ENCODE results near the gene CRABP2.
A peak's percentile ranks its signal among the peaks of the same experiment; 100 is the strongest.

CRABP2 gene

GRCh38 chr1:156741481-156741983 lies 36.1 kb upstream of the CRABP2 start:
- DNase-seq, result no peak

GRCh38 chr1:156740741-156741480 lies 35.5 kb upstream of the CRABP2 start, which contains the start of gene MRPL24:
Gene MRPL24, minus strand, starts transcription at chr1:156741088. Its CDS starts 2,384 bp downstream, at chr1:156738704.
- peak; percentile 100 for DNase-seq

DNA sequence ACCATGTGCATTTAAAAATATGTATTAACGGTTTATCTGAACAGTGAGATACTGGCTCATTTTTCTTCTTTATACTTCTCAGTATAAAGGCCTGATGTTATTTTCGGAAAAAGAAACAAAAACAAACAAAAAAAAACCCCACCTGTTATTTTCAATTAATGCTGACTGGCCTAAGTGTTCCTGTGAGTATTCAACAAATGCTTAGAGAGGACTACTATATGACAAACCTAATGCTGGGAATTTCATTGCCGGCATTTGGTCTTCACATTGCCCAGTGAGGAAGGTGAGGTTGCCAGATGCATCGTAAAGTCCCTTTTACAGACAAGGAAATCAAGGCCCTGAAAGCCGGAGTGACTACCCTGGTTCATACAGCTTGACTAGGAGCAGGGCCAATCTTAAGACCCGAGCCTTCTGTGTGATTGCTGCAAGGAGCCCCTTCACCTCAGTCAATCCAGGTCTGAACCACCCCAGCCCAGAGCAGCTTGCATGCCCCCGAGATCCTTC lies 34.9 kb upstream of the CRABP2 start:
- no peak for DNase-seq

- DNase-seq, result no peak
Measured at GRCh38 chr1:156738916-156739315, 33.5 kb upstream of the CRABP2 start.

DNA sequence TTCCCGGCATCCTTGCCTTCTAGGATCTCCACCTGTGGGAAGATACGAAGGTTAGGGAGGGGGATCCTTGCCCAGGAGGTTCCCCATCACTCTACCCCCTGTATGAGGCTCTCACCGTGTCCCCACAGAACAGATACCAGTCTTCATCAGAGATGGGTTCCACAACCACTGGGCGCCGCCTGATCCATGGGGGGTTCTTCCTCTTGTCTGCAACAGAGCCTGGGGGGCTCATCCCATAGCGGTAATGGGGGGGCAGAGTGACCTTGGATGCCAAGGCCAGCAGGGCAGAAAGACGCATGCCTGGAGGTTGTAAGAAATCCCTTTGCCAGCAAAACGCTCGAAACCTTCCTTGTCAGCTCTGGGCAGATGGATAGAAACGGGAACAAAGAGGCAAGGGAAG lies 33.0 kb upstream of the CRABP2 start:
- no peak for DNase-seq

- DNase-seq, result no peak
Measured at GRCh38 chr1:156733989-156734584, 28.7 kb upstream of the CRABP2 start.

- DNase-seq, result peak; percentile 97
Measured at GRCh38 chr1:156728599-156729462, 23.4 kb upstream of the CRABP2 start, which contains the start of gene ISG20L2. Gene ISG20L2, minus strand, starts transcription at chr1:156728766. Its CDS starts 1,114 bp downstream, at chr1:156727652.

- DNase-seq, result no peak
Measured at GRCh38 chr1:156727926-156728598, 22.7 kb upstream of the CRABP2 start, which contains the start of gene METTL25B. Gene METTL25B, plus strand, starts transcription at chr1:156728469. Its CDS starts 636 bp downstream, at chr1:156729105.

DNA sequence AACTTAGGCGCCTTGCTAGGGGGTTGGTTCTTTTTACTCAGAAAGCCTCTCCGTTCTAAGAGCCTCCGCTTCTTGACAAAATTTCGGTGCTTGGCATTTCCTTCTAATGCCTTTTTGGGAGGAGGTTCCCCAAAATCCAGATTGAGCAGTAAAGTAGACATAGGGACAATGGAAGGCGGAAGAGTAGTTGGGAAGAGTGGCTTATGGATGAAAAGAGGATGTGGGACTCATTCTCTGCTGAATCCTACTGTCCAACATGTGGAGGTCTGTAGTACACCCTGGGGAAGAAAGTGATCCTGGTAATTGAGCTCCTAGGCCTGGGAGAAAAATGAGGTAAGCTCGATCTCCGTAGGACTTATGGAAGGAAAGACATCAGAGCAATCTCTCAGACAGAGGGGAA lies 22.1 kb upstream of the CRABP2 start:
- no peak for DNase-seq

GRCh38 chr1:156726549-156727226 lies 21.3 kb upstream of the CRABP2 start:
- DNase-seq, result peak; percentile 42

GRCh38 chr1:156725683-156726280 lies 20.4 kb upstream of the CRABP2 start:
- DNase-seq, result peak; percentile 88

DNA sequence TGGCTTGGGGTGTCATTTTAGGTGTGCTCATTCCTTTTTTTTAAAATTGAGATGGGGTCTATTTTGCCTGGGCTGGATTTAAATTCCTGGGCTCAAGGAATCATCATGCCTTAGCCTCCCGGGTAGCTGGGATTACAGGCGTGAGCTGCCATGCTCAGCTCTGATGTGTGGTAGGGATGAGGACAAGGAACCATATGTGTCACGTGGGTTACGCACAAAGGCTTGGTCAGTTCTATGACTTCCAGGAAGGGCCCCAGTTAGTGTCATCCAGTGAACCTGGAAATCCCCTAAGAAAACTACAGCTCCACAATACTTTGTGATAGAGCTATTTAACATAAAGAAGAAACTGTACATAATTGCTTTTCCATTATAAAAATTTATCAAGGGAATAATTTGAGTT lies 16.2 kb upstream of the CRABP2 start:
- no peak for DNase-seq

- no peak for DNase-seq
Measured at GRCh38 chr1:156721131-156721530, 15.7 kb upstream of the CRABP2 start.

- DNase-seq, result no peak
Measured at GRCh38 chr1:156717351-156717750, 12.0 kb upstream of the CRABP2 start.

- DNase-seq, result no peak
Measured at GRCh38 chr1:156714830-156715229, 9.4 kb upstream of the CRABP2 start.

DNA sequence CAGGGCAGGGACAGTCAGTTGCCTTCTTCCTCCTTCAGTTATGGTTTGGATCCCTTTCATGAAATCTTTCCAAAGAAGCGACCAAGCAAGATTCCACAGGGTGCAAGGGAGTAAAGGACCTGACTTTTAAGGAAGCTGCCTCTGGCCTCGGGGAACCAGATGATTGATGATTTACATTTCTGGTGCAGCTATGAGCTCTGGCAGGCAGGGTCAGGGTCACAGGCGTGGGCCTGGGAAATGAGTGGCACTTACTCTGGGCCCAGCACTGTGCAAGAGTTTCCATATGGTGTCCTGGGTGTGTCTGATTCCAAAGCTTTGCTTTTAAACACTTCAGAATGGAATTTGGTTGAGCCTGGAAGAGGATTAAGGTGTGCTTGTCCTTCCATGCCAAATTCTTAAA lies 7.2 kb upstream of the CRABP2 start:
- DNase-seq, result no peak

- DNase-seq, result no peak
Measured at GRCh38 chr1:156711011-156711817, 5.8 kb upstream of the CRABP2 start.

DNA sequence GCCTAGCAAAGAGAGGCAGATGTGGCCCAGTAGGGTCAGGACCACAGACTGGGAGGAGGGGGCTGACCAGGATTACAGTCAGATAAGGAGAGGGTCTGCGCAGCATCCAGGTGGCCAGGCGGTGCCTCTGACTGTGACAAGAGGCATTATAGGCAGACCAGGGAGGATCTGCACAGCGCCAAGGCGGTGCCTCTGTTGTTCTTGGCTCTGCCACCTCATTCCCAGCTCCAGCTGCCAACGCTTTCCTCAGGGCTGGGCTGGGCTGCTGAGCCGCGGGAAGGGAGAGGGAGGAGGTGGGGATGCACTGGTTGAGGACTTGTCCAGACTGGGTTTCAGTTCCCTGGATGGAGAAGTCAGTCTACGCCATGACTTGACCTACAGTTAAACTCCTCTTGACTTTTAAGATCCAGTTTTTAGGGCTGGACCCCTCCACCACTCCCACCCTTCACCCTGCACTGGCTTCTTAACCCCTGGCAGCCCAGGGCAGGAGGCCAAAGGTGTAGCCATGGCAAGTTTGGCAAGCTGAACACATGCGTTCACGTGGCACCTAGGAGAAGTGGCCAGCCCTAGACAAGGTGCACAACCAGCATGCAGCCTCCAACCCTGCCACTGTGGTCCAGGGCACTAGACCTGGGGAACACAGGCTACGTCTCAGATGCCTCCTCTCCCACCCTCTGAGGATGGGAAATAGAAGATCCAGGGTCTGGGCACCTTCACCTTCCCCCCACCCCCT lies 4.5 kb upstream of the CRABP2 start:
- DNase-seq, result no peak

- no peak for DNase-seq
Measured at GRCh38 chr1:156709031-156709430, 3.6 kb upstream of the CRABP2 start.

DNA sequence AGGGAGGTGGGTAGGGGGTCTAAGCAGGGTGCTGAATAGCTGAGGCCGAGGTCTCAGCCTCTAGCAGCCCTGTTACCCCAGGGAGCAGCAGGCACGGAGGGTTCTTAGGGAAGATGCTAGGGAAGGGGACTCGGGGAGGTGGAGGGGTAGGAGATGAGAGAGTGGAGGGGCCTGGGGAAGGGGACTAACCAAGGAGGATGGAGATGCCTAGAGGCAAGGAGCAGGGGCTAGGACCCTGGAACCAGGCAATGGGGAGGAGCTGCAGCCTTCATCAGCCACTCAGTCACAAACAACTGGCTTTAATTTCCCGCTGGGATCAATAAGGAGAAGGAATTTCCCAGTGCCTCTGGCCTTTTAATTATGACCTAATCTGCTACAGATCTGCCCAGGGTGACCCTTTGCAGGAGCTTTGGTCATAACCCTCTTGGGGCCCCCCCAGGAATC lies 2.9 kb upstream of the CRABP2 start:
- DNase-seq, result no peak

All from SIG-M5 (cell line).